GM19238 (cell line): Measurements from ENCODE around the gene CRYBA1.
"Not testable (repeated sequence)": the region's sequence is repeated elsewhere in the genome, so short reads cannot be mapped to it uniquely, and the experiment has no call there.

Source experiments
- DNase-seq: peaks from one replicate; pipeline ENCODE4 v3.0.0; 2011; ENCODE audit warnings: low spot score; ENCODE audit not compliant: insufficient read length

CRYBA1 gene

GRCh38 chr17:29237476-29238132, 9.1 kb upstream of the CRYBA1 start:
- DNase-seq = no peak

- DNase-seq = no peak
Measured at GRCh38 chr17:29238133-29238850, 8.4 kb upstream of the CRYBA1 start.

GRCh38 chr17:29240477-29240876, 6.2 kb upstream of the CRYBA1 start:
- no peak for DNase-seq

DNA sequence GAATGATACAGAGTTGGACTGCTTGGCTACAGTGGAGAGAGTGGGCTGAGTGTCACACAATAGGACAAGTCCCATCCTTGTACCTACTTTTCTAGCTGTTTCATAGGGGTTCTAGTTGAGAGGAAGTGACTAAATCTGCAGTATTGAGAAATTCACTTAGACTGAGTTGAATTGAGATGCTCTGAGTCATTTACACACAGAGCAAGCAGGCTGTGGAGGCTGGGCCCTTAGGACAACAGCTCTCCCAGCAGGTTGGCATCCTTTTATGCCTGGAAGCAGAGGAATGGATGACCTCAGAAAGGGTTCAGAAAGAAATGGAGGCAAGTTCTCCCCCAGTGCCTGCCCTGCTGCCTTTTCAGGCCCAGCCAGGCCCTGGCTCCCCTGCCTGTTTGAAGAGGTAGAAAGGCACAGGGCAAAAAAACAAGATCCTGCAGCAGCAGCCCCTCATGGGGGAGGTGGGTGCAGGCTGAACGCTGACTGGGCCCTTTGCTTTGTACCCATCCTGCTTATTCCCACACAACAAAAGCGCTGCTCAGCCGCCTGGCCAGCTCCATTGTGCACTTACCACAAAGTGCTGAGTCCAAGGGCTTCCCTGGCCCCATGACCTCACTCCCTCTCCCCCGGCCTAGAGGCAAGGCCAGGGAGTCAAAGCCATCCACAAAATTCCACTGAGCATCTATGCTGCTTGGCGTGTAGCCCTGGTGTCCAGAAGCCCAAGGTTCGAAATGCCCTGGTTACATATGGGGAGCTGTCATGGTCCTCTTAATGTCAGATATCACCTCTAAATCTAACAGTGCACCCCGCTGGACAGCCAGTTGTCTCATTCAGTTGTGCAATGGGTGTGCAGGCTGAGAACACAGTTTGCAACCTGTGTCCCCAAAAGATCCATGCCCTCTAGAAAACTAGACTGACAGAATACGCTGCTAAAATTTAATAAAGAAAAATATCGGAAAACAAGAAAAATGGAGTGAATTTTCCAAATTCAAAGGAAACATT, 5.4 kb upstream of the CRYBA1 start:
- no peak for DNase-seq

GRCh38 chr17:29242051-29242450, 4.6 kb upstream of the CRYBA1 start:
- DNase-seq = no peak

DNA sequence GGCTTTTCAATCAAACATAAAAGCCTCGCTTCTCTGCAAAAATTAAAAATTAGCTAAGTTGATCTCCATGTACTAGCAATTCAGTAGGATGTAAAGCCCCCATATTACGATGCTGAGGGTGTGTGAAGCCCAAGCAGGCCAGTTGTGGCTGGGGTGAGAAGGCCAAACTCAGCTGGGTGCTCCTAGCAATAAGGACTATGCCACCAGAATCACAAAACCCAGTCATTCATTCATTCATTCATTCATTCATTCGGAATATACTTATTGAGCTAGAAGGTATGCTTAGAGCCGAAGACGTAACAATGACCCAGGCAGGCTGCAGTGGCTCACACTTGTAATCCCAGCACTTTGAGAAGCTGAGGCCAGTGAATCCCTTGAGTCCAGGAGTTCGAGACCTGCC, 3.9 kb upstream of the CRYBA1 start:
- DNase-seq = no peak

GRCh38 chr17:29243792-29244191, 2.9 kb upstream of the CRYBA1 start:
- DNase-seq = no peak

DNA sequence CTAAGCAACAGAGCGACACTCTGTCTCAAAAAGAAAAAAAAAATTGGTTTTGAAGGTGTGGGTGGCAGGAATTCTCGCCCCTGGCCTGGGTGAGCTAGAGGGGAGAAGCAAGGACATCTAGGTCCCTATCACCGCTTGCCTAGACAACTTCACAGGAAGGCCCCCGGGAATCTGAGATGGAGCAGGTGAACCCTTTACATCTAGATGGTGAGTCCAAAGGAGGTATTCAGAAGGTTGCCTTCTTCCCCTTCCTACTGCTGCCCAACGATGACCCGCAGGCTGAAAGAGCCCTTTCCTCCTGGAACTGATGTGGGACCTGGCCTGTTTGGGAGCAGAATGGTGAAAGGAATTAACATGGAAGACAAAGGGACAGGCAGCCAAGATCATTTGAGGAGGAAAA, 1.3 kb upstream of the CRYBA1 start:
- no peak for DNase-seq

DNA sequence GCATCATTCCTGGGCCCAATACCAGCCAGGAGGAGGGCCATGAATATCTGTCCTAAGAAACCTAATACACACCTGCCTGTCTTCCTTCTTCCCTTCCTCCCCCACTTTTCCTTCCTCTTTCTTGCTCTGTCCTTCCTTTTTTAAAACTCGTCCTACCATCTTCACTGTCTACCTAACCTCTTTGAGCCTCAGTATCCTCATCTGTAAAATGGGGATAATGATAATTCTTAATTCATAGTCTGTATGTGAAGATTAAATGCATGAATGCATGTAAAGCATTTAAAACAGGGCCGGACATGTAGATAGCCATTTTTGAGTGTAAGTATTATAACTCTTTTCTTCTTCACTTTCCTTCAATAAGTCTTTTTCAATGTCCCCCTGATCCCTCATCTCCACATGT, 560 bp downstream of the CRYBA1 start:
- DNase-seq = no peak

- no peak for DNase-seq
Measured at GRCh38 chr17:29248845-29249244, 2.2 kb downstream of the CRYBA1 start.

GRCh38 chr17:29250666-29251065, 4.0 kb downstream of the CRYBA1 start:
- no peak for DNase-seq

DNA sequence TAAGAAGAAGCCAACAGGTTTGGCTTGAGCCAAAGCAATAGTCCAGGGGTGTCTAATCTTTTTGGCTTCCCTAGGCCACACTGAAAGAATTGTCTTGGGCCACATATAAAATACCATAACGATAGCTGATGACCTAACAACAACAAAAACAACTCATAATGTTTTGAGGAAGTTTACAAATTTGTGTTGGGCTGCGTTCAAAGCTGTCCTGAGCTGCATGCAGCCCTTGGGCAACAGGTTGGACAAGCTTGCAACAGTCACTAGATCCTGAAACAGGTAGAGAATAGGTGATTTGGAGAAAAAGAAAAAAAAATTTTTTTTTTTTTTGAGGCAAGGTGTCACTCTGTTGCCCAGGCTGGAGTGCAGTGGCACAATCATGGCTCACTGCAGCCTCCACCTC, 4.5 kb downstream of the CRYBA1 start:
- no peak for DNase-seq

- DNase-seq = no peak
Measured at GRCh38 chr17:29252101-29252791, 5.6 kb downstream of the CRYBA1 start.

GRCh38 chr17:29253037-29253436, 6.4 kb downstream of the CRYBA1 start:
- no peak for DNase-seq

DNA sequence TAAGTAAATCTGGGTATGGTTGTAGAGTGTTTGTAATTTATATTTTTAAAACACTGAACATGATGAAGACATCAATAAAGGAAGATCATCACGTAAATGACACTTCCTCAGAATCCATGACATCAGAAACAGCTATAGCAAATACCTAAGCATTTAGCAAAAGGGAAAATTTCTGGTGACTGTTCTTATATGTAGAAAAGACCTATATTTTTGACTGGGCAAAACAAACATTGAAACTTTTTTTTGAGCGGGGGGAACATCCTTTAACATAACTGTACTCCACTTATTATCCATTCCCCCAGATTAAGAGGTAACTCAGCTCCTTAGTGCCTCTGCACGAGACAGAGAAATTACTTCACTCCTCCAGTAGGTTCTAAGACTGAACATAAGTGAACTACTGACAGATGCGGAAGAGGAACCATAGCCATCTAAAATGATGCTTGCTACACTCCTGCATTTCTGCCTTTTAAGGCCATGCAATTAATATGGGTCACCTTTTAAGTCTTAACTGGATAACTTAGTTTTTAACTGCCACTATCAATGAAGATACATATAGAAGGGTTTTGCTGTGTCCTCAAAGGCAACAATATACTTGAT, 9.4 kb downstream of the CRYBA1 start:
- DNase-seq = no peak

- DNase-seq = no peak
Measured at GRCh38 chr17:29256735-29257466, 10.2 kb downstream of the CRYBA1 start.

DNA sequence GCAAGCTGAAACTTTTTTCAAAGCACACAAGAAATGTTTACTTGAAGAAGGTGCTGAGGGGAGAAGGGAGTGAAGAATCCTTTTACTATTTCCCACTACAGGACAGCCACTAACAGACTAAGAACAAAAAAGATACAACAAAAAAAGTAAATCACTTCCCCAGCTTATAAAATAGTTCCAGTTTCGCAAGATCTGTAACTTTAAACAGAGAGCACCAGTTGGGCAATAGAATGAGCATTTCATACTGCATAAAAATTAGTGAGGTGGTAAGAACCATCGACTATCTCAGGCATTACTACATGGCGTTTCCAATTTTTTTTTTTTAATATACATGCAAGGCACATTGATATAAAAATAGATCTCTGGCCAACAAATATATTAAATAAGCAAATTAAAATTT, 11.1 kb downstream of the CRYBA1 start:
- no peak for DNase-seq

GRCh38 chr17:29263916-29264315, 17.3 kb downstream of the CRYBA1 start:
- DNase-seq = no peak

DNA sequence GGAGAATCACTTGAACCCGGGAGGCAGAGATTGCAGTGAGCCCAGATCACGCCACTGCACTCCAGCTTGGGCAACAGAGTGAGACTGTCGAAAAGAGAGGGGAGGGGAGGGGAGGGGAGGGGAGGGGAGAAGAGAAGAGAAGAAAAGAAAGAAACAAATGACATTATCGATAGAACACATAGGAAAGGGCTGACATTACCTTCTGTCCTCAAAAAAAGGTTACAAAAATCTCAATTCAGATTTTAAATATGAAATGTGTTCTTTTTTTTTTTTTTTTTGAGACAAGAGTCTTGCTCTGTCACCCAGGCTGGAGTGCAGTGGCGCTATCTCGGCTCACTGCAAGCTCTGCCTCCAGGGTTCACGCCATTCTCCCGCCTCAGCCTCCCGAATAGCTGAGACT, 25.3 kb downstream of the CRYBA1 start:
- not testable (repeated sequence) for DNase-seq

DNA sequence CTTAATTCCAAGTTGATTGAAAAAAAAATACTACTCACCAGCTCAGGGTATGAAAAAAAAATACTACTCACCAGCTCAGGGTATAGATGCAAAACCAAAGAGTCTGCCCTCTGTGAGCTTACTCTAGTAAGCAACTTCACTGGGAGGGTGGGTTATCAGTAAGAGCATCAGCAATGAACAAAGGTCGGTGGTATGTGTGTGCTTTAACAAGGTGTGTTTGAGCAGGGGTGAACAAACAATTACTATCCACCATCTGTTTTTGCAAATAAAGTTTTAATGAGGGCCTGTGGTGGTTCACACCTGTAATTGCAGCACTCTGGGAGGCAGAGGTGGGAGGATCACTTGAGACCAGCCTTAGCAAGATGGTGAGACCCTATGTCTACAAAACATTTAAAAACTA, 27.3 kb downstream of the CRYBA1 start:
- no peak for DNase-seq
